Spleen (tissue), 7 donors: ENCODE results near the gene PLEKHF1.

Source experiments
- POLR2A ChIP-seq, 3 donors: fragments of 450-650 bp; IDR thresholded peaks; one replicate each; pipeline ENCODE4 v1.5.1; 2017; ENCODE audit warnings: antibody characterized with exemption in 3 of 3, mild to moderate bottlenecking in 1 of 3
- TF ChIP-seq, protein P1 (sequence below), 11 experiments: fragments of 200-600 bp in 7 of 11; fragments of 450-650 bp in 4 of 11; sonication (generic) in 4 of 11; IDR thresholded peaks in 8 of 11; conservative IDR thresholded peaks in 3 of 11; 1 replicate in 7 of 11; 2 replicates in 4 of 11; pipeline versions ENCODE4 v1.4.0 to v1.8.0; 2016 to 2021; ENCODE audit warnings: antibody characterized with exemption in 11 of 11, inconsistent platforms in 4 of 11, mild to moderate bottlenecking in 1 of 11
- donor health status: DM: no; HTN: no; CAD: no; lungs with moderate emphysema.
- donor health status: DM: no; HTN: no; CAD: no.
- donor health status: DM: no; HTN: no; CAD: no.

DNA sequence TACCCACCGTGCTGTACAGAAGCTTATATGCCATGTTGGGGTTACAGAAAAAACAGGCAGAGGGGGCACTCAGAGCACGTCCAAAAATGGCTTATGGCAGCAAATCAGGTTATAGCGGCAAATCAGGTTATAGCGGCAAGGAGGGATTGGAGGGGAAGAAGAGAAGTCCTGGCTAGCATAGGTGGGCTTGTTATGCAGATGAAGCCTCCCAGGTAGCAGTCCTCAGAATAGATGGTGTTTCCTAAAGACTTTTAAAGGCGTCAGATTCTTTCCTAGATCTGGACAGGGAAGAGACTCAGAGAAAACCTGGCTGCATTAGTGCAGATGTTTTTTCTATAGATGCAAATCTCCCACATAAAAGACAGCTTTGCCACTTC, 19.8 kb upstream of the PLEKHF1 start:
- TF ChIP-seq, protein P1, sequence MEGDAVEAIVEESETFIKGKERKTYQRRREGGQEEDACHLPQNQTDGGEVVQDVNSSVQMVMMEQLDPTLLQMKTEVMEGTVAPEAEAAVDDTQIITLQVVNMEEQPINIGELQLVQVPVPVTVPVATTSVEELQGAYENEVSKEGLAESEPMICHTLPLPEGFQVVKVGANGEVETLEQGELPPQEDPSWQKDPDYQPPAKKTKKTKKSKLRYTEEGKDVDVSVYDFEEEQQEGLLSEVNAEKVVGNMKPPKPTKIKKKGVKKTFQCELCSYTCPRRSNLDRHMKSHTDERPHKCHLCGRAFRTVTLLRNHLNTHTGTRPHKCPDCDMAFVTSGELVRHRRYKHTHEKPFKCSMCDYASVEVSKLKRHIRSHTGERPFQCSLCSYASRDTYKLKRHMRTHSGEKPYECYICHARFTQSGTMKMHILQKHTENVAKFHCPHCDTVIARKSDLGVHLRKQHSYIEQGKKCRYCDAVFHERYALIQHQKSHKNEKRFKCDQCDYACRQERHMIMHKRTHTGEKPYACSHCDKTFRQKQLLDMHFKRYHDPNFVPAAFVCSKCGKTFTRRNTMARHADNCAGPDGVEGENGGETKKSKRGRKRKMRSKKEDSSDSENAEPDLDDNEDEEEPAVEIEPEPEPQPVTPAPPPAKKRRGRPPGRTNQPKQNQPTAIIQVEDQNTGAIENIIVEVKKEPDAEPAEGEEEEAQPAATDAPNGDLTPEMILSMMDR (IDR thresholded peaks at IDR 0.05 in 8 of 11, conservative IDR thresholded peaks at IDR 0.05 in 3 of 11), result no peak
- no peak for TF ChIP-seq POLR2A (IDR thresholded peaks at IDR 0.05)
